ENCODE data around the gene TRMT13. TPM values are rescaled to one million over a fixed set of nuclear protein-coding genes. Genes with fewer than 3 reads are reported as not detected.

Gene TRMT13
- total RNA-seq, 2 experiments from 2014 or later, result 6.5 to 7.2 TPM

Other genes with a start within 250 kb of the TRMT13 start
- gene SLC35A3, start 163.2 kb upstream of the TRMT13 start, total RNA-seq, result 10 to 100 TPM; 30.2 to 35.4 TPM
- gene SASS6, start 233 bp upstream of the TRMT13 start, total RNA-seq, result 1 to 10 TPM; 1.2 TPM
- 1 to 10 TPM; 1.8 to 2.0 TPM for gene LRRC39, start 45.1 kb downstream of the TRMT13 start, total RNA-seq
- gene DBT, start 116.7 kb downstream of the TRMT13 start, total RNA-seq, result 1 to 10 TPM; 4.6 to 4.9 TPM
- gene RTCA, start 133.1 kb downstream of the TRMT13 start, total RNA-seq, result 10 to 100 TPM; 36.2 to 37.7 TPM
- gene CDC14A, start 219.3 kb downstream of the TRMT13 start, total RNA-seq, result 100 to 1,000 TPM; 136 to 144 TPM

Measured in CD8-positive, alpha-beta T cell (primary cell).